RCC 7860 (cell line): ENCODE measurements around the gene PLXNB1.
"Not testable (repeated sequence)": the region's sequence is repeated elsewhere in the genome, so short reads cannot be mapped to it uniquely, and the experiment has no call there.

ENCODE experiments used
- DNase-seq: peaks from one replicate; pipeline ENCODE4 v3.0.0-alpha.2; 2015; ENCODE audit warnings: low spot score
- FAIRE-seq: peaks from 2 replicates; lab custom pipeline; 2012; peaks lifted over from hg19 to GRCh38; lab: Jason Lieb, UNC

The PLXNB1 gene

GRCh38 chr3:48429960-48430707 is at the start of gene PLXNB1:
PLXNB1 (minus strand) TSS chr3:48430086; CDS start chr3:48424611, 5,475 bp downstream.
- DNase-seq (no peak), FAIRE-seq (no peak)

- FAIRE-seq (no peak), DNase-seq (no peak)
Measured at GRCh38 chr3:48478626-48479555, 49.0 kb upstream of the PLXNB1 start.

GRCh38 chr3:48477959-48478520 is 48.2 kb upstream of the PLXNB1 start:
- no peak for FAIRE-seq
- DNase-seq = no peak

GRCh38 chr3:48476426-48477053 is 46.7 kb upstream of the PLXNB1 start:
- FAIRE-seq = no peak
- DNase-seq = no peak

GRCh38 chr3:48475188-48475587 is 45.3 kb upstream of the PLXNB1 start:
- FAIRE-seq (no peak), DNase-seq (no peak)

- DNase-seq (no peak), FAIRE-seq (no peak)
Measured at GRCh38 chr3:48474619-48475018, 44.7 kb upstream of the PLXNB1 start.

- not testable (repeated sequence) for FAIRE-seq, DNase-seq
Measured at GRCh38 chr3:48474031-48474430, 44.1 kb upstream of the PLXNB1 start.

- no peak for DNase-seq
- no peak for FAIRE-seq
Measured at GRCh38 chr3:48473617-48473952, 43.7 kb upstream of the PLXNB1 start.

GRCh38 chr3:48472923-48473616 is 43.2 kb upstream of the PLXNB1 start:
- DNase-seq (peak; percentile 83), FAIRE-seq (peak; percentile 73)

GRCh38 chr3:48472673-48472922 is 42.7 kb upstream of the PLXNB1 start:
- DNase-seq (no peak), FAIRE-seq (no peak)

- no peak for DNase-seq
- no peak for FAIRE-seq
Measured at GRCh38 chr3:48470286-48470685, 40.4 kb upstream of the PLXNB1 start.

GRCh38 chr3:48469046-48469915 is 39.4 kb upstream of the PLXNB1 start:
- FAIRE-seq = no peak
- no peak for DNase-seq

- no peak for FAIRE-seq
- no peak for DNase-seq
Measured at GRCh38 chr3:48468329-48468731, 38.4 kb upstream of the PLXNB1 start.

GRCh38 chr3:48467473-48468267 is 37.8 kb upstream of the PLXNB1 start:
- DNase-seq = no peak
- FAIRE-seq = no peak

GRCh38 chr3:48467110-48467454 is 37.2 kb upstream of the PLXNB1 start:
- FAIRE-seq = no peak

GRCh38 chr3:48466386-48467109 is 36.7 kb upstream of the PLXNB1 start:
- DNase-seq (no peak), FAIRE-seq (no peak)

More at GRCh38 chr3:48467110-48467454, 37.2 kb upstream of the PLXNB1 start:
- DNase-seq = no peak

- FAIRE-seq (peak; percentile 93), DNase-seq (peak; percentile 99)
Measured at GRCh38 chr3:48465531-48466378, 35.9 kb upstream of the PLXNB1 start.

GRCh38 chr3:48465237-48465530 is 35.3 kb upstream of the PLXNB1 start:
- FAIRE-seq (no peak), DNase-seq (no peak)
